Measurements from ENCODE around the gene ANAPC5.
"Not testable (repeated sequence)": the region's sequence is repeated elsewhere in the genome, so short reads cannot be mapped to it uniquely, and the experiment has no call there.

Gene ANAPC5

DNA sequence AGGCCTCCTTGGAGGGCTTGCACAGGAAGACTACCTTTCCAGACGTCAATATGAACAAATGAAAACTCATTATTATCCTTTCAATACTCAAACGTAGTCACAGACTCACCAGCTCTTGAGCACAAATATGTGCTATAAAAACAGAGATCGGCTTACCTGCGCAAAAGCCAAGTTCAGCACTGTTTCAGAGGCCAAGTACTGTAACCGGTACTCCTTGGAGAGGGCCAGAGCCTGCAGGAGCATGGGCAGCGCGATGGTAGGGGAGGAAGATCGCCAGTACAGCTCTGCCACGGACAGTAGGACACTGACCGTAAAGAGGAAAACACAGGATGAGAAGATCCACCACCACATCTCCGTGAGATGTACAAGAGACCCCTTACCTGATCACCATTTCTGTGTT lies 34.1 kb downstream of the ANAPC5 start:
- DNase-seq (ENCODE audit: low read depth, low spot score), result no peak

DNA sequence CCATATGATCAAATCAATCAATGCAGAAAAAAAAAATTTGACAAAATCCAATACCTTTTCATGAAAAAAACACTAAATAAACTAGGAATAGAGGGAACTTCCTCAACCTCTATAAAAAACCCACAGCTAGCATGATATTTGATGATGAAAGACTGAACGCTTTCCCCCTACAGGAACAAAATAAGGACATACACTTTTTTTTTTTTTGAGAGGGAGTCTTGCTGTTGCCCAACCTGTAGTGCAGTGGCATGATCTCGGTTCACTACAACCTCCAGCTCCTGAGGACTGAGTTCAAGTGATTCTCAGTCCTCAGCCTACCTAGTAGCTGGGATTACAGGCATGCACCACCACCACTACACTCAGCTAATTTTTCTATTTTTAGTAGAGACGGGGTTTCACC lies 37.8 kb downstream of the ANAPC5 start:
- DNase-seq (ENCODE audit: low read depth, low spot score), result no peak

DNA sequence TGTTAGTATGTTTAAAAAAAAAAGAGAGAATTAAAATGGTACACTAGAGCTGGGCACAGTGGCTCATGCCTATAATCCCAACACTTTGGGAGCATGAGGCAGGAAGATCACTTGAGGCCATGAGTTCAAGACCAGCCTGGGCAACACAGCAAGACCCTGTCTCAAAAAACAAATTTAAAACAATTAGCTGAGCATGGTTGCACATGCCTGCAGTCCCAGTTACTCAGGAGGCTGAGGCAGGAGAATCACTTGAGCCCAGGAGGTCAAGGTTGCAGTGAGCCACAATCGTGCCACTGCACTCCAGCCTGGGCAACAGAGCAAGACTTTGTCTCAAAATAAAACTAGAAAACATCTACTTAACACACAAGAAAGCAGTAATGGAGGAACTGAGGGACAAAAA lies 42.0 kb downstream of the ANAPC5 start:
- DNase-seq (ENCODE audit: low read depth, low spot score), result not testable (repeated sequence)

DNA sequence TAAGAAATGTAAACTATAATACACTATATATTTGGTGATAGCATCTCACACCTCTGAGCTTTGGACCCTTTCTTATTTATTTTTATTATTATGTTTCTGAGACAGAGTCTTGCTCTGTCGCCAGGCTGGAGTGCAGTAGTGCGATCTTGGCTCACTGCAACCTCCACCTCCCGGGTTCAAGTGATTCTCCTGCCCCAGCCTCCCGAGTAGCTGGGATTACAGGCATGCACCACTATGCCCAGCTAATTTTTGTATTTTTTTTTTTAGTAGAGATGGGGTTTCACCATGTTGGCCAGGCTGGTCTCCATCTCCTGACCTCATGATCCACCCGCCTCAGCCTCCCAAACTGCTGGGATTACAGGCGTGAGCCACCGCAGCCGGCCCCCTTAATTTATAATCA lies 44.8 kb downstream of the ANAPC5 start:
- not testable (repeated sequence) for DNase-seq (ENCODE audit: low read depth, low spot score)

DNA sequence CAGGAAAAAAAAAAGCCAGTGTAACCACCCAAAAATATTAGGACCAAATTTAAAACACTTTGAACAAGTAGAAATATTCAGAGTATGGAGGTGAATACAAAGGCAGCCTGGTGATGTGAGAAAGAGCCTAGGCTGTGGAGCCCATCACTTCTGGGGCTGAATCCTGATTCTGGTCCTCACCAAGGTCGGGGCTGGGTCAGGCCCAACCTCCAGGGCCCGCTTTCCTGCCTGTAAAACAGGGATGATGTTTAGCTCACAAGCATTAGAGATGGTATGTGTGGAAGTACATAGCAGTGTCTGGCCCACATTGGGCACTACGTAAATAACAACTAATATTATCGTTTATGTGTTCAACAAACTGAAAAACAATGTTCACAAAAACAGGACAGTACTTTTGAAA lies 47.9 kb downstream of the ANAPC5 start:
- no peak for DNase-seq (ENCODE audit: low read depth, low spot score)

DNA sequence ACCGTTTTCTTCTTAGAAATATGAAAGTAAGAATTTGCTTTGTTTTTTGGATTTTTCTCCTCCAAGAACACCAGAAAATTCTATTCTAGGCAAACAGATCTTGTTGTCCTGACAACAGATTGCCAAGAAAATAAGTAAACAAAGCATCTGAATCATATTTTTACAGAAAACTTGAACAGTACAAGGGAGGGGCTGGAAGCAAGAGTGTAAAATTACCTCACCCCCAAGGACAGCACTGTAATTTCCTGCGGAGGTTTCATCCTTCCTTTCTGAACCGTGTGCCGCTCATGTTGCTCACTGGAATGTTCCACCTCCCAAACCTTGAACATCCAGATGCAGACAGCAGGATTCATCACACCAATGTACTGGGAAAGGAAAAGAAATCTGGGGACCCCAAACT lies 50.3 kb downstream of the ANAPC5 start:
- no peak for DNase-seq (ENCODE audit: low read depth, low spot score)

DNA sequence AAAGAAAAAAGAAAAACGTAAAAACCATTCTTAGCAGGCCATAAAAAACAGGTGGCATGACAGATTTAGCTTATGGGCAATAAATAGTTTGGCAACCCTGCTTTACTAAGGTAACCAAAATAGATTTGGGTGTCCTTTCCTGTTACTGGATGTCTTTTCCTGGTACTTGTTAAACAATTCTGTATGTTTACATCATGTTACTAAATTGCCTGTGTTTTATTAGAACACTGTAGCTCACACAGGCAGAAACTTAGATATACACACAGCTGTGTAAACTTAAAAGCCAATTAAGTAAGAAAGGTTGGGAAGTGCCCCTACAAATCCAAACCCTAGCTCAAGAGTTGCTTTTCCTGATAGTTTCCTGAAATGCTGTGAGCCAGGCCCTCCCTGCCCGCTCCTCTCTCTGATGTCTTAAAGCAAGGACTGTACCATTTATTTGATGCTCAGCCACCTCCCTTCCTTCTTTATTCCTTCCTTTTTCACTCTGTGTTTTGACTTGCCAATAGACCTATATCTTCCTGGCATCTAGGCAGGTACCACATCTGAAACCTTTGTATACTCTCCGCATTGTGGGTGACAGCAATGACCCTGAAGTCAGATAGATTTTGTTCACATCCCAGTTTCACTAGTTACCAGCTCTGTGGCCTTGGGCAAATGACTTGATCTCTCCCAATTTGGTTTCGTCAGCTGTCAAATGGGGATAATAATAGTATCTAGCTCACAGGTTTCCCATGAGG lies 52.0 kb downstream of the ANAPC5 start:
- DNase-seq (ENCODE audit: low read depth, low spot score), result no peak

DNA sequence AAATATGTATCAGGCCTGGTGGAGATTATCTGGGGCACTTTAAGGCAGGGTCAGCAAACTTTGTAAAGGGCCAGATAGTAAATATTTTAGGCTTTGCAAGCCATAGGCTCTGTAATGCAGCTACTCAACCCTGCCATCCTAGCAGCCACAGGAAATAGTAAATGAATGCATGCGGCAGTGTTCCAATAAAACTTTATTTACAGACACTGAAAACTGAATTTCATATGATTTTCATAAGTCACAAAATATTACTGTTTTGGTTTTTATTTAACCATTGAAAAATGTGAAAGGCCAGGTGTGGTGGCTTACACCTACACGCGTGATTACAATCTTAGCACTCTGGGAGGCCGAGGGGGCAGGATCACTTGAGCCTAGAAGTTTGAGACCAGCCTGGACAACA lies 52.5 kb downstream of the ANAPC5 start:
- no peak for DNase-seq (ENCODE audit: low read depth, low spot score)

DNA sequence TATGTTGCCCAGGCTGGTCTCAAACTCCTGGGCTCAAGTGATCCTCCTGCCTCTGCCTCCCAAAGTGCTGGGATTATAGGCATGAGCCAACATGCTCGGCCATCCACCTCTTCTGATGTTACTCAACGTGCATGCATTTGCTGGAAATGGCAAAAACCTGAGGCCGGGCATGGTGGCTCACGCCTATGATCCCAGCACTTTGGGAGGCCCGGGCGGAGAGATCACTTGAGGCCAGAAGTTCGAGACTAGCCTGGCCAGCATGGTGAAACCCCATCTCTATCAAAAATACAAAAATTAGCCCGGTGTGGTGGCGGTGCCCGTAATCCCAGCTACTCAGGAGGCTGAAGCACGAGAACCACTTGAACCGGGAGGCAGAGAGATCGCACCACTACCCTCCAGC lies 53.8 kb downstream of the ANAPC5 start:
- DNase-seq (ENCODE audit: low read depth, low spot score), result not testable (repeated sequence)

DNA sequence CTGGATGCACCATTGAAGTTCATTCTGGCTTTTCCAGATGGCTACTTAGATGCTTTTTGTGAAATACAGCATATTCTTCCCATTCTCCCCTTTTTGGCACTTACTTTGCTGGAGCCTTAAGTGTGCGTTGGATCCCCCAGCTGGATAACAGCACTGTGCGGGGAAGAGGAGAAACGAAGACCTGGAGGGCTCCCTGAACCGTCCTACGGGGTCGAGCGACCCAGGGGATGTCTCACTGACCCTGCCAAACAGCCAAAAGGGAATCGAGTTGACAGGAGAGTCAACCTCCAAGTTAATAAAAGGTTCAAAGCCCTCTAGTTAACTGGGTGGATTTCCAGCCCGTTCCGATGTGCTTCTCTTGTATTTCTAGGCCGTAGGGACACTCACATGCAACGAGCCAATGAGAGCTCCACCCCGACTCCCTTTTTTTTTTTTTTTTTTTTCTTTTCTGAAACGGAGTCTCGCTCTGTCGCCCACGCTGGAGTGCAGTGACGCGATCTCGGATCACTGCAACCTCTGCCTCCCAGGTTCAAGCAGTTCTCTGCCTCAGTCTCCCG lies 54.7 kb downstream of the ANAPC5 start:
- no peak for DNase-seq (ENCODE audit: low read depth, low spot score)

DNA sequence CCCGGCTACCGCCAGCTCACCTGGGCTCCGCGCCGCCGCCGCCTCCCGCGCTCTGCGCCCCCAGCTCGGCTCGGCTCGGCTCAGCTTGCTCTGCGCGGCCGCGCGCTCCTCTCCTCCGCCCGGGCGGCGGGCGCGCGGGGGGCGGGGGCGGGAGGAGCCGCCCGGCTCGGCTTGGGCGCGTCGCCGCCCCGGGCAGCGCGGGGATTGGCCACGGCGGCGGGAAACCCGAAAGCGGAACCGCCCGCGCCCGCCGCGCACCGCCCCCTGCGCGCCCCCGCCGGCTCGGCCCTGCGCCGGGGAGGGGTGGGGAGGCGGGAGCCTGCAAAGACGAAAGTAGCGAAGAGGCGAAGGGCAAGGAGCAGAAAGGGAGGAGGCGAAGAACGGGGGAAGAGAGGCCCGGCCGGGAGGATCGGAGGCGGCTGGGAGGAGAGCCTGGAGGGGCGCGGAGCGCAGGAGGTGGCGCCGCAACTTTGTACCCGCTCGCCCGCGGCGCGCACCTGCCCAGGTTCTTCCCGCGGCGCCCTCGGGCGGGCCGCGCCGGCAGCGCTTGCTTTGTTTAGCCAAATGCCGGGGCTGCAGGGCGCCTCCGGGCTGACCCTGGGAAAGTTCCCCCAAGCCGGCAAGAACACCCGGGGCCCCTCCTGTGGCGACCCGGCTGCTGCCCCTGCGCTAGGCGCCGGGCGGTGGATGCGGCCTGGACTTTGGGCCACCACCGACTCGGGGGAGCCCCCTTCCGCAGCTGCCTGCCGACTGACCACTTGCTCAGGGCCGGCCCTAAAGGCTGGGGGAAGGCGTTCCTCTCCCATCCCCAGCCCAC lies 55.4 kb downstream of the ANAPC5 start, which contains the start of gene CAMKK2:
Gene CAMKK2 (minus strand): TSS at position 92 of the 817 bp plus-strand sequence. CDS start 22,183 bp downstream, outside the sequence.
- DNase-seq (ENCODE audit: low read depth, low spot score), result no peak

DNA sequence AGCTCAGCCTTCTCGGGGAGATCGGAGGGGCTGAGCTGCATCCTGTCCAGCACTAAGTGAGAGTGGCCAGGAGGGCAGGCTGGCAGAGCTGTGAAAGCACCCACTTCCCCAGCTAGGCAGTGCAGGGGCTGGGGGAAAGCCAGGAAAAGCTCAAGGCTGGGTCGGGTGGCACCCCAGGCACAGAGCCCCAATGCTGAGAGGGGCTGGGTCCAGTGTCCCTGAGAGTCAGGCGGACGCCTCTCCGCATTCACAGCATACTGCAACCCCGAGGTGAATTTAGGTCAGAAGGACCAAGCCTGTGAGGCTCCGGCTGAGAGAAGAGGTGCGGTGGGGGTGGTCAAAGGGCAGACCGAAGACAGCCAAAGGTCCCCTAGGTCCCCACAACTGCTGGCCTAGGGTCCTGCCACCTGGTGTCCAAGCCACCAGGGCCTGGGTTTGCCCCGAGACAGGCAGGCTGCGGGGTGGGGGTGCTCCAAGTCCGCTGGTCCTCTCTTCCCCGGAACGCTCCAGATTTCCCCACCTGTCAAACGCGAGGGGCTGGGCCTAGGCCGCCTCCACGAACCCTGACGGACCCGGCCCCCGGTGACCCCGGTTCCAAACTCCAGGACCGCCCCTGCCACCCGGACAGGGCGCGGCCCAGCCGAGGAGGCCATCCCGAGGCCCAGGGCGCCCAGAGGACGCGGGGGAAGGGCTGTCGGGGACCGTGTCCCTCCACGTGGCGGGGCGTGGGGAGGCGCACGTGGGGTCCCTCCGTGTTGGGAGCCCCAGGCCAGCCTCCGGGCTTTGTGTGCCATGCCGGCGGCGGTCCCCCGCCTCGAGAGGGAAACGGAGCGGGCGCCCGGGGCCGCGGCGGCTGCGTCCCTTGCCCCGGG lies 56.2 kb downstream of the ANAPC5 start:
- no peak for DNase-seq (ENCODE audit: low read depth, low spot score)

DNA sequence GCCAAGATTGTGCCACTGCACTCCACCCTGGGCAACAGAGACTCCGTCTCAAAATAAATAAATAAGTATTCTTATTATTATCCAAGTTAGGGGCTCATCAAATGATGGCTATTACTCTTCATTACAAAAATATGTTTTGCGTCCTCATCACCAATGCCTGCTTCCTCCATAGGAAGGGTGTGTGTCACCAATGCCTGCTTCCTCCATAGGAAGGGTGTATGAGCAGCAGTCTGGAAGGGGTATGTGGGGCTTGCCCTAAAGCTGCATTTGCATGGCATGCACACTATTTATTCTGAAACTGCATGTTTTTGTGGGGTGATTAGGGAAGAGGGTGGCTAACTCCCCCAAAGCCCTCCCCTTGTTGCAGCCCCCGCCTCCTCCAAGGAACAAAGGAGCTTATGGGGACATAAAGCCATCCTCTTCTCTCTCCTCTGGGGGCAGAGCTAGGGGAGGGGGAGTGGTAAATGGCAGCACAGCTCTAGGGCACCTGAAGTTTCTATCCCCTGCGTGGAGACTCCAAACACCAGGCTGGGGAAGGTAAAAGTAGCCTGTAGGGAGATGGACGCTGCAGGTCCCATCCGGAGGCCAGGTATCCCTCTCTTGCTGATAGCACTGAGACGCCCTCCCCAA lies 57.0 kb downstream of the ANAPC5 start:
- no peak for DNase-seq (ENCODE audit: low read depth, low spot score)

DNA sequence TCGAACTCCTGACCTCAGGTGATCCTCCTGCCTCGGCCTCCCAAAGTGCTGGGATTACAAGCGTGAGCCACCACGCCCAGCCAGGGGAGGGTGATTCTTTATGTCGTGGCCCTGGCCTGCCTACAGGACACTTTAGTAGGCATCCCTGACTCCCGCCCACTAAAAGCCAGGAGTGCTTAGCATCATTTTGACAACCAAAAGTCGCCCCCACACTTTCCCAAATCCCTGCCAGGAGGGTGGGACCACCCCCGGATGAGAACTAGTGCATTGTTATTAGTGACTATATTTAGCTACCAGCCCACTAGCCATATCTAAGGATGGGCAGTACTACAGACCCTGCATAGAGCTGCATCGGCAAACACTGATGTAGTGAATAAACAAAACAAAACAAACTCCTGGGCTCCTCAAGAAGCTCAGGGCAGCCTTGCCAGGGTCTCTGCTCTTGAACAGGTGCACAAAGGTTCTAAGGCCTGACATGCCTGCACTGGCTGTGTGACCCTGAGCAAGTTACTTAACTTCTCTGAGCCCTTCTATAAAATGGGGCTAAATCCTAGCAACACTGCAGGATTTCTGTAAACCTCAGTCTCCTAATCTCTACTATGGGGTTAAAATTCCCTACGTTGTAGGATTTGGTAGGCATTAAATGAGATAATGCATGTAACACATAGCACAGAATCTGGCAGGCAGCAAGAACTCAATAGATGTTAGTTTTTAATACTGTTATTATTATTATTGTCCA lies 57.9 kb downstream of the ANAPC5 start:
- no peak for DNase-seq (ENCODE audit: low read depth, low spot score)

DNA sequence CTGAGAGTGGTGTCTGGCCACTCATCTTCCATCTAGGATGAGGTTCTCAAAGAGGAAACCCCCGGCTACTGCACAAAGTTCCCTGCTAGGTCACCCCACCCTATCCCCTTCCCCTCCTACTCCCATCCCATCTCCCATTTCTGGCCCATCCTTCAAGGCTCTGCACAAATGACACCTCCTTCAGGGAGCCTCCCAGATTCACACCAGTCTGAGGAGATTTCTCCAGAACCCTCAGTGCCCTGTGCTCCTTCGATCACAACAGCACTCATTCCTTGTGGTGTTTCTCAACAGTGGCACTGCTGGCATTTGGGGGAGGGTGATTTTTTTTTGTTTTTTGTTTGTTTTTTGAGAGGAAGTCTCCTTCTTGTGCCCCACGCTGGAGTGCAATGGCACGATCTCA lies 58.6 kb downstream of the ANAPC5 start:
- no peak for DNase-seq (ENCODE audit: low read depth, low spot score)

DNA sequence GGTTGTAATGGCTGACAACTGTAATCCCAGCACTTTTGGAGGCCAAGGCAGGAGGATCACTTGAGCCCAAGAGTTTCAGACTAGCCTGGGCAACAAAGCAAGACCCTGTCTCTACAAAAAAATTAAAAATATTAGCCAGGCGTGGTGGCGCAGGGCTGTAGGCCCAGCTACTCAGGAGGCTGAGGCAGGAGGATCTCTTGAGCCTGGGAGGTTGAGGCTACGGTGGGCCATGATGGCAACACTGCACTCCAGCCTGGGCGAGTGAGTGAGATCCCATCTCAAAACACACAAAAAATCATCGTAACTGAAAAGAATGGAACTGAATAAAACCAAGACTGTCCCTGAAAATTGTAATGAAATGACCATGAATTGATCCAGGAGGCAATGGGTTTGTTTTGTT lies 61.8 kb downstream of the ANAPC5 start:
- DNase-seq (ENCODE audit: low read depth, low spot score), result no peak

DNA sequence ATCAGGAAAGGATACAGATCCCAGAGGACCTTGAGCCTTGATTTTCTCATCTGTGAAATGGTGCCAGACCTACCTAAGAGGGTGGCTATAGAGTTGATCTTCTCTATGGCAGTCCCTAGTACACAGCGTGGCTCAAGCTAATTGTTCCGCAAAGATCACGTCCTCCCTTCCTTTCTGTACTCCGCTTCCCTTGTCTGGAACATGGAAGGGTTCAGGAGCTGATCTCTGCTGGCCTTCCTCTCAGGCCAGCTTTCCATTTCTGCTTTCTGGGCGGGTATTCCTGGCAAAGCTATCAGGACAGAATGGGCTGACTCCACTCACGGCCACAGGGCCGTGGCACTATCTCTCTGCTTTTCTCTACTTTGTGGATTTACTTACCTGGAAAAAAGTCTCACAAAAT lies 62.2 kb downstream of the ANAPC5 start:
- no peak for DNase-seq (ENCODE audit: low read depth, low spot score)

DNA sequence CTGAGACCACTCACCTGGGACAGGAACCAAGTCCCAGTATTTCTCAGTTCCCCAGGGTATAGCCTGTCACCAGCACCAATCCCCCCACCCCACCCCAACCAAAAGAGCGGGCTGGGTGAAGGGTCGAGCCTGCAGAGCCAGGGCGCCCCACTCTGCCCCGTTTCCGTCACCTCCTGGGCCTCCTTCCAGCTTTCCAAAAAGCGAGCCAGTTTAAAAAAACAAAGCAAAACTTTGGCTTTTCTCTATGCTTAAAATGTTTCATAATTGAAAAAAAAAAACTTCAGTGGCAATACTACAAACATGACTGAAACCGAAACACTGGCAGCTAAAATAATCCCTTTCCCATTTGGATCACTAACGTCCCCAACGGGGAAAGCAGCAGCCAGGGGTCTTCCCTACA lies 63.2 kb downstream of the ANAPC5 start:
- DNase-seq (ENCODE audit: low read depth, low spot score), result no peak

DNA sequence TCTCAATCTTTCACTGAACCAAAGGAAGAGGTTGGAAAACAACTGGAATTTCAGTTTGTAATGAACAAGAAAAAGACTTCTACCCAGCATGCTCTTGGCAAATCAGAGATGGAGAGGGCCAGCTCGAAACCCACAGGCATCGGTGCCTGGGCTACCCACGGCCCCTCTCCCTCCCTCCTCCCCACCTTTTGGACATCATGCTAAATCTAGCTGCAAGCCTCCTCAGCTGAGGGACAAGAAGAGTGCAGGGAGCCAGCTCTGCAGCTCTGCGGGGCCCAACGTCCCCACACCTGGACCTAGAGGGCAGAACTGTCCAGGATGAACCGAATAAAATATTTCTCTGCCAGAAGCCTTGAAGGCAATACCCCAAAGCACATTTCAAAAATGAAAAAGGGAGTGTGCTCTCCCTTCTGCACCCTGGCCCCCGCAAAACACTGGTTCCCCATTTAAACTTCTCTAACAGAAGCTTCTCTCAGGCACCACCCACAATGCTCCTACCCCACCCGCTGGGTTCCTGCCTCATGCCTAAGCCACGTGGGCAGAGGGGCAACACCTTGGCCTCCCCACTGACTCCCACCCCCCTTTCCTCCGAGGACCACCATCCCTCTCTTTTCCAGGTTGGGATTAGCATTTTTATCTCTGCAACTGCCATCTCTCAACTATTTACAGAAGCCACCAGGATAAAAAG lies 63.9 kb downstream of the ANAPC5 start:
- DNase-seq (ENCODE audit: low read depth, low spot score), result no peak

Measured in brain pericyte (primary cell).